Ishikawa (cell line): ENCODE results near the gene CBX4.

Experiments used
- EP300 ChIP-seq: IDR thresholded peaks from 2 replicates; pipeline ENCODE4 v1.6.1; 2012; ENCODE audit warnings: borderline replicate concordance
- RAD21 ChIP-seq: IDR thresholded peaks from 2 replicates; pipeline ENCODE4 v1.6.1; 2012; ENCODE audit warnings: low read depth
- TAF1 ChIP-seq: IDR thresholded peaks from 2 replicates; pipeline ENCODE4 v1.6.1; 2012; ENCODE audit warnings: low read depth, mild to moderate bottlenecking
- YY1 ChIP-seq: IDR thresholded peaks from 2 replicates; pipeline ENCODE4 v1.6.1; 2012; ENCODE audit warnings: low read depth

GRCh38 chr17:79797492-79798298 lies 41.5 kb downstream of the CBX4 start:
- TF ChIP-seq YY1 (no peak), RAD21 (no peak), EP300 (no peak), TAF1 (no peak; the same call in 1 of the 2 replicates)
